ENCODE measurements around the gene ITGB4. TPM values are rescaled to one million over a fixed set of nuclear protein-coding genes. Genes with fewer than 3 reads are reported as not detected.

ITGB4 gene
- total and polyA plus RNA-seq, 2 experiments from 2014 or later, result 6.1 to 9.7 TPM

- no peak overlapping the region for H3K4me2 ChIP-seq
- ATAC-seq (no peak), DNase-seq (ENCODE audit: low spot score) (no peak)
- no peaks in the 10 kb centered on the region for H3K4me1 ChIP-seq (ENCODE audit: insufficient read depth)
- H3K27ac ChIP-seq (ENCODE audit: low read depth), result no peak overlapping the region
- no peaks in the 10 kb centered on the region for H4K20me1 ChIP-seq (replicated peaks; ENCODE audit: insufficient read depth)
- TF ChIP-seq EZH2phosphoT487 (IDR thresholded peaks at IDR 0.05; ENCODE audit: unreplicated experiment) (no peak), ETS1 (IDR thresholded peaks at IDR 0.05) (no peak), POLR2AphosphoS5 (IDR thresholded peaks at IDR 0.05; ENCODE audit: low read depth) (no peak), ZNF114 (CRISPR knock-in tag; IDR thresholded peaks at IDR 0.05) (no peak), ZNF462 (CRISPR knock-in tag; IDR thresholded peaks at IDR 0.05) (no peak), STAT1 (IDR thresholded peaks at IDR 0.05; ENCODE audit: unreplicated experiment) (no peak), JUNB (IDR thresholded peaks at IDR 0.05; ENCODE audit: unreplicated experiment) (no peak), REST (IDR thresholded peaks at IDR 0.05; ENCODE audit: unreplicated experiment) (no peak), EZH2 (IDR thresholded peaks at IDR 0.05; ENCODE audit: low read depth, unreplicated experiment) (no peak)
- H3F3A ChIP-seq (replicated peaks; ENCODE audit: low read depth), result no peaks in the 10 kb centered on the region
- H3K9me3 Mint-ChIP-seq, result no peaks in the 10 kb centered on the region
- no peak overlapping the region for H3K4me3 Mint-ChIP-seq
- H3K36me3 Mint-ChIP-seq (ENCODE audit: low read depth), result no peaks in the 10 kb centered on the region; the same call in 2 of the 3 replicates
- H3K9me2 ChIP-seq (ENCODE audit: insufficient read depth), result no peaks in the 10 kb centered on the region
- H3K36me3 ChIP-seq (ENCODE audit: insufficient read depth), result no peaks in the 10 kb centered on the region
- H3K79me2 ChIP-seq (replicated peaks; ENCODE audit: insufficient read depth), result no peaks in the 10 kb centered on the region
- no peaks in the 10 kb centered on the region for H3K27me3 ChIP-seq (ENCODE audit: insufficient read depth)
- no peaks in the 10 kb centered on the region for H3K4me1 Mint-ChIP-seq
- no peak overlapping the region for H2AFZ ChIP-seq
- H3K27me3 Mint-ChIP-seq (ENCODE audit: insufficient read depth, low read depth, poor library complexity), result peaks cover 2% of the 10 kb centered on the region
- no peak overlapping the region for H3K27ac Mint-ChIP-seq
- H3K4me3 ChIP-seq, result no peak overlapping the region
These were observed 10.6 kb downstream of the ITGB4 start for GRCh38 chr17:75731716-75732498.

Data from GM23338 (cell line).